ENCODE results near the gene TRDMT1. TPM values are rescaled to one million over a fixed set of nuclear protein-coding genes. Genes with fewer than 3 reads are reported as not detected.

TRDMT1 gene
- total RNA-seq, 1 donor from 2014 or later: 10.5 TPM

GRCh38 chr10:17232276-17232960 is 30.9 kb upstream of the TRDMT1 start:
- intact Hi-C loops (cut with micrococcal nuclease): no loop called here

- intact Hi-C loops (cut with micrococcal nuclease): loop anchor here (2.0 kb wide), 1 partner anchor 197 kb away; no protein-coding TSS in a partner anchor
Measured at GRCh38 chr10:17231788-17232187, 30.3 kb upstream of the TRDMT1 start.

DNA sequence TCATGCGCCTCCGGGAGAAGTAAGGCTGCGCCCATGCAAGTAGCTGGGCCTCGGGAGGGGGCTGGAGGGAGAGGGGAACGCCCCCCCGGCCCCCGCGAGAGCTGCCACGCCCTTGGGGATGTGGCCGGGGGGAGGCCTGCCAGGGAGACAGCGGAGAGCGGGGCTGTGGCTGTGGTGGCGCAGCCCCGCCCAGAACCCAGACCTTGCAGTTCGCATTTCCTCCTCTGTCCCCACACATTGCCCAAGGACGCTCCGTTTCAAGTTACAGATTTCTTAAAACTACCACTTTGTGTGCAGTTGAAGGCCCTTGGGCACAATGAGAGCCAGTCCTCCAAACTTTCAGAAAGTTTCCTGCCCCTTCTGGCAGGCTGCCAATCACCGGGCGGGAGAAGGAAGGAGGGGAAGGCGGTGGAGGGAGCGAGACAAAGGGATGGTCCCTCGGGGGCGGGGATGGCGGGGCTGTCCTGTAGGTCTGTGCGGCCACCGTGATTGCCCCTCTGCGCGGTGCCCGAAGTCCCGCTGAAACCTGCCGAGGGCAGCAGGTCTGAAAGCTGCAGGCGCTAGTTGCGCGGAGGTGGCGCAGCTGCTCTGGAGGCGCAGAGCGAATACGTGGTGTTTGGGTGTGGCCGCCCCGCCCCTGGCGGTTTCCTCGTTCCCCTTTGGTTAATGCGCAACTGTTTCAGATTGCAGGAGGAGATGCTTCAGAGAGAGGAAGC is 28.7 kb upstream of the TRDMT1 start:
- intact Hi-C loops (cut with micrococcal nuclease): loop anchor here (1.0 to 5.0 kb wide), 7 partner anchors 29 to 413 kb away; partner anchors contain the start of genes RSU1, STAM and TRDMT1

- intact Hi-C loops (cut with micrococcal nuclease): loop anchor here (5.0 kb wide), 1 partner anchor 413 kb away; the partner anchor contains the start of gene STAM
Measured at GRCh38 chr10:17229717-17229966, 28.2 kb upstream of the TRDMT1 start.

DNA sequence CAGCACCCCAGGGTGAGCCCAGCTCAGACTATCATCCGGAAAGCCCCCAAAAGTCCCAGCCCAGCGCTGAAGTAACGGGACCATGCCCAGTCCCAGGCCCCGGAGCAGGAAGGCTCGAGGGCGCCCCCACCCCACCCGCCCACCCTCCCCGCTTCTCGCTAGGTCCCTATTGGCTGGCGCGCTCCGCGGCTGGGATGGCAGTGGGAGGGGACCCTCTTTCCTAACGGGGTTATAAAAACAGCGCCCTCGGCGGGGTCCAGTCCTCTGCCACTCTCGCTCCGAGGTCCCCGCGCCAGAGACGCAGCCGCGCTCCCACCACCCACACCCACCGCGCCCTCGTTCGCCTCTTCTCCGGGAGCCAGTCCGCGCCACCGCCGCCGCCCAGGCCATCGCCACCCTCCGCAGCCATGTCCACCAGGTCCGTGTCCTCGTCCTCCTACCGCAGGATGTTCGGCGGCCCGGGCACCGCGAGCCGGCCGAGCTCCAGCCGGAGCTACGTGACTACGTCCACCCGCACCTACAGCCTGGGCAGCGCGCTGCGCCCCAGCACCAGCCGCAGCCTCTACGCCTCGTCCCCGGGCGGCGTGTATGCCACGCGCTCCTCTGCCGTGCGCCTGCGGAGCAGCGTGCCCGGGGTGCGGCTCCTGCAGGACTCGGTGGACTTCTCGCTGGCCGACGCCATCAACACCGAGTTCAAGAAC is 27.7 kb upstream of the TRDMT1 start:
- intact Hi-C loops (cut with micrococcal nuclease): loop anchor here (5.0 kb wide), 1 partner anchor 413 kb away; the partner anchor contains the start of gene STAM

GRCh38 chr10:17228091-17229015 is 26.9 kb upstream of the TRDMT1 start, which contains the start of gene VIM:
Gene VIM (plus strand): TSS chr10:17228241. CDS start chr10:17229423, 1,182 bp downstream.
- intact Hi-C loops (cut with micrococcal nuclease): loop anchor here (1.0 to 5.0 kb wide), 3 partner anchors 12 to 414 kb away; partner anchors contain the start of gene STAM

DNA sequence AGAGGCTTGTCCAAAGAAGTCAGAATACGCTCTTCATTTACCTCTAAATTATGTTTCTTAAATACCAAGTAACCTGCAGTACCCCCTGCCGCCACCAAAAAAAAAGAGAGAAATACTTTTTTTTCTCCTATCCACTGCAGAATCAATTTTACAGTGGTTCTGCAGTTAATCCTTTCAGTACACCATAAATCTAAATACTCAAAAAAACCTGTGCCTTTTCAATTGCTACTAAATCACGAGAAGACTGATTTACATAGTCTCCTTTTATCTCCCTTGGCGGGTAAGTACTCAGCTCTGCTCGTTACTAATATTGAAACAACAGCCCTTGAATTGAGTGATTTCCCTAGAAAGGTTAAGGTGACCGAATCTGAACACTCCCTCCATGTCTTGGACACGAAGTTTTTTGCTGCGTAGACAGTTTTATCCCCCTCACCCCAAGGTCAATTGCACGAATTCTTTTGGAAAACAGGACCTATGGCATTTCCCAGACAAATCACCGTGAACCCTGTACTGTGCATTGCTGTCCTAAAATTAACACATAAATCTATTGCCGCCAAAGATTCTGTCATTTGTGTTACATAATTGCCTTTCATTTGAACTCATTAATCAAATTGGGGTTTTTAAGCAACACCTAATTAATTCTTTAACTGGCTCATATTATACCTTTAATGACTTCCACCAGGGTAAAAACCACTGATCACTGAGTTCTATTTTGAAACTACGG is 26.1 kb upstream of the TRDMT1 start:
- intact Hi-C loops (cut with micrococcal nuclease): loop anchor here (1.0 to 5.0 kb wide), 3 partner anchors 11 to 415 kb away; partner anchors contain the start of gene STAM

- intact Hi-C loops (cut with micrococcal nuclease): loop anchor here (5.0 kb wide), 1 partner anchor 415 kb away; the partner anchor contains the start of gene STAM
Measured at GRCh38 chr10:17226891-17227303, 25.4 kb upstream of the TRDMT1 start.

DNA sequence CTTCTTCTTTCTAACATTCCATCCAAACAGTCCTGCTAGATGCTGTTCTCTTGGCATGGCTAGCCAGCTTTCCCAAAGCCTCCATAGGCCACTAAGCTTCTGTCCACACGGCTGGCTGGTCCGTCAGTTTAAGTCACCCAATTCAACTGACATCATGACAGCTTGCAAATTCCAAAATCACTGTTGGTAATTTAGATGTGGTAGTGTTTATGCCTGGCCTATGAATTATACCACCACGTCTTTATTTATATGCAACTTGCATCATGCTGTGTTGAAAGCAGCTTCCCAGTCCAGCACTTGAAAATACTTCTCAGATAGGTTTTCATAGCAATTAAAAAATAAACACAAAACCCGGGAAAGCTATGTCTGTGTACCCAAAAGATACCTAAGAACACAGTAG is 24.3 kb upstream of the TRDMT1 start:
- intact Hi-C loops (cut with micrococcal nuclease): loop anchor here (5.0 kb wide), 1 partner anchor 416 kb away; the partner anchor contains the start of gene STAM

DNA sequence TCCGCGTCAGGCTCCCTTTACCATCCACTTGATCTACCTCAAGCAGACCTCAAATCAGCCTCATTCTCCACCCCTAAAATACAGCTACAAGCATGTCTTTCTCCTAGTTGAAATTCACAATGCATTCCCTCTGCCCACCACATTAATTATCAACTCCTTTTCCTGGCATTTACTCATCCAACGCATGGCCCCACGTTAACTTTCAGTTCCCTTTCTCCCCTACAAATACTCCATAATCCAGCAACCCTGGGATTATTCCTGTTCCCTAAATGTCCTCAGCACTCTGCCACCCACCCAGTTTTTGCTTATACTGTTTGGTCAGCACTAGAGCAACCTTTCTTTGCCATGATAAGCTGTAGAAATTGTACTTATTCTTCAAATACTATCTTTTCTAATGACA is 20.9 kb upstream of the TRDMT1 start:
- intact Hi-C loops (cut with micrococcal nuclease): no loop called here

DNA sequence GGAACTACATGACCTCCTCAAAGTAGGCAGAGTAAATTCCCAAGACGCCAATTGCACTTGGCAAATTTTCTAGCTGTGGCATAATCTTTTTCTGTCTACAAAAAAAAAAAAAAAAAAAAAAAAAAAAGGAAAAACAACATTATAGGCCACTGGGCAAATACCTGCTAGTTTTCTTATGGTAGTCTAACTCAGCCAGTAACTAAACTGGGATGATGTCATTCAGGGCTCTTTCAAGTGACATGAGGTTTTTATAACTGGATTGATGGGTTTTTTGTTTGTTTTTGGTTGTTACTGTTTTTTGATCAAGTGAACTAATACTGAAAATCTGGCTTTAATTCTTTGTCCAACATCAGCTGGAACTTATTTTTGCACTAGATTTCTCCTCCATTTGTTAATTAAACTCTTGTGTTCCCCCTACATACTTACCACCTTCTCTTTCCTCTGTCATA is 19.2 kb upstream of the TRDMT1 start:
- intact Hi-C loops (cut with micrococcal nuclease): no loop called here

DNA sequence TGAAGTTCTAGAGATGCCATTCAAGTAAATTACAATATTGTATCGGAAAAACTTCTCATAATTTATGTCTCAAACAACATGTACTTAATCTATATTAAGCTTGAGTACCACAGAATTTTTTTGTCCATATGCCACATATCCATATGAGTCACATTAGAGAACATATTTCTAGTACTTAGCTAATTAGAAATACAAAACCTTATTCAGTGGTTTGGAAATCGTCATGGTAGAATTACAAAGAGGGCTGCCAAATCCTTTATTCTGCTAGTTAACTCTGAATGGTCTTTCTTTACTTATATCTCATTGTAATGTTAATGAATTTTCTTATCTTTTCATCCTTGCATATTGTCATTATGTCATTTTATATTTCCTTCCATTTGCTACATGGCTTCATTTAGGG is 17.6 kb upstream of the TRDMT1 start:
- intact Hi-C loops (cut with micrococcal nuclease): no loop called here

GRCh38 chr10:17217631-17218232 is 16.3 kb upstream of the TRDMT1 start:
- intact Hi-C loops (cut with micrococcal nuclease): loop anchor here (2.0 kb wide), 1 partner anchor 17 kb away; the partner anchor contains the start of gene TRDMT1

- intact Hi-C loops (cut with micrococcal nuclease): loop anchor here (1.0 to 2.0 kb wide), 4 partner anchors 11 to 194 kb away; partner anchors contain the start of genes TRDMT1 and VIM
Measured at GRCh38 chr10:17216901-17217395, 15.5 kb upstream of the TRDMT1 start.

- intact Hi-C loops (cut with micrococcal nuclease): loop anchor here (1.0 to 2.0 kb wide), 4 partner anchors 10 to 193 kb away; partner anchors contain the start of genes TRDMT1 and VIM
Measured at GRCh38 chr10:17216217-17216900, 14.9 kb upstream of the TRDMT1 start.

DNA sequence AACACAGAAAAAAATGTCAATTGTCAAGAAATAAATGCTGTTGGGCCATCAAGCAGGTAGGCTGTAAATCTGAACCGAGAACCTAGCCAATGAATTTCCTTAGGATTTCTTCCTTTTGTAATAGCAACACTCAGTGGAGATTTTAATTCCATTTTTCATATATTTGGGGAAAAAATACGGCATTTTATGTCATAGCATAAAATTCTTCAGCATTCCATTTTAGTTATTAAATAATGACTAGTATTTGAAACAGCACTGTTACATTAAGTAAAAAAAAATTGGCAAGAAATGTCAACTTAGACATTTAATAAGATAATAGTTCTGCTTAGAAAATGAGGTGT is 14.3 kb upstream of the TRDMT1 start:
- intact Hi-C loops (cut with micrococcal nuclease): loop anchor here (1.0 to 2.0 kb wide), 4 partner anchors 9 to 192 kb away; partner anchors contain the start of genes TRDMT1 and VIM

DNA sequence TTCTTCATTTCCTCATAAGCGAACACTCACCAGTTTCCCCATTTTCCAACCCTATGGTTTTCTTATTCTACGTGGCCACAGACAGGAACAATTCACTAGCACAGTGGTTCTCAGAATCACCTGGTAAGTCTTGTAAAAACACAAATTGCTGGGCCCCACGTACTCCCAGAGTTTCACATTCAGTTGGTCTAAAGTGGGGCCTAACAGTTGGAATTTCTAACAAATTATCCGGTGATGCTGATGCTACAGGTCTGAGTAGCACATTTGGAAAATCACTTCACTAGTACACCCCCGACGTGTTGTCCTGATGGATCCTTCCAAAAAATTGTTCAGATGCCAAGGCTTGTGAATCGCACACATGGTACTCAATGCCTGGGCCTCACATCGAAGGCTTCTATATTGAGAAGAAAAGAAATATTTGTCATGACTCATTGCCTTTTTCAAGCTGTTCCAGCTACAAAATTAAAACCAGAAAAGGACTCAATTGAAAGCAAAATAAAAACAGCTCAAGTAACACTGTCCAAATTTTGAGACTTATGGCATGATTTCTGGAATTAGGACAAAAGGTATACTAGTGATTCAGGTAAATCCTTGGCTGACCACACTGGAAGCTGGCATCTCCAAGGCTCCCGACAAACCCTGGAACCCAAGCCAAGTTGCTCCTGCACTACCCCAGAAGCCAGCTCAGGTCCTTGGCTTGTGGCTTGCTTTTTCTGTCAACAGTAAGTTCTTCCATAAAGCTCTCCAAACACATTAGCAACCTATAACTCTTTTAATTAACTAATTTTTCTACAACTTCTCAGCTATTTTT is 13.7 kb upstream of the TRDMT1 start:
- intact Hi-C loops (cut with micrococcal nuclease): no loop called here

DNA sequence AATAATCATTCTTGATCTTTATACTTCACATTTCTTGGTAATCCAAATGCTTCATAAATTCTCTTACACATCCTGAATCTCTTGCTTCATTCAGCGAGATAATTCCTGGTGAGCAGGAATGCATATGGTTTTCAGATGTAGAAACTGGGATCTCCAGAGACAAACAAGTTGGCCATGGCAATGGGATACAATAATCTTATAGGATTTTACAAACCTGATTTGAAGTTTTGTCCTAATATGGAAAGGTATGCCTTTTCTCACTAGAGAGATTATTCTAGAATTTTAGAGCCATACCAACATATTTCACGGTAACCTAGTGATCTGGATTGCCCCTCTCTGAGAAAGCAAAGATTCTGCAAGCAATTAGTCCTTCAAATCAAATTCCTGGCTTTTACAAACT is 13.1 kb upstream of the TRDMT1 start:
- intact Hi-C loops (cut with micrococcal nuclease): no loop called here

Data from T-helper 2 cell treated with Interferon-gamma antibody and Interleukin-4, amounts not matched to agents 100 ng/mL and 5 ng/mL, for 36 hours (primary cell).